MCF 10A (cell line): ENCODE measurements around the gene TUBA8. TPM values are rescaled to one million over a fixed set of nuclear protein-coding genes. Genes with fewer than 3 reads are reported as not detected.
"Not testable (repeated sequence)": the region's sequence is repeated elsewhere in the genome, so short reads cannot be mapped to it uniquely, and the experiment has no call there.

Experiments
- Bru-seq: library from RNA; stranded (reverse); fragments of 400-500 nt; gene quantifications from one replicate; lab custom pipeline; 2021; lab: Mats Ljungman, UMichigan
- BruChase-seq, 2 experiments: library from RNA; stranded (reverse); fragments of 400-500 nt; gene quantifications; one replicate each; lab custom pipeline; 2021; lab: Mats Ljungman, UMichigan
- BruUV-seq: library from RNA; stranded (reverse); fragments of 400-500 nt; replicated peaks from 2 replicates; lab custom pipeline; 2021; lab: Mats Ljungman, UMichigan
- CTCF ChIA-PET: fragments of 300-600 bp; sonication (Branson Sonifier 250); formaldehyde crosslinking; extraction: SDS; loops from one replicate; lab custom pipeline; 2021; ENCODE audit warnings: antibody characterized with exemption, inconsistent platforms; lab: Yijun Ruan, JAX
- POLR2A ChIA-PET: fragments of 300-600, 350-650 bp; sonication (Branson Sonifier 250); formaldehyde crosslinking; extraction: SDS; loops from one replicate; lab custom pipeline; 2020; ENCODE audit warnings: antibody characterized with exemption, inconsistent platforms; lab: Yijun Ruan, JAX
- DNase-seq: peaks from one replicate; pipeline ENCODE4 v3.0.0-alpha.2; 2018; ENCODE audit not compliant: unreplicated experiment
- H3K27ac Mint-ChIP-seq: one replicate; pipeline ENCODE4 v1.8.0; 2022; ENCODE audit warnings: mild to moderate bottlenecking, low read depth, mixed read lengths; ENCODE audit not compliant: unreplicated experiment
- H3K27me3 Mint-ChIP-seq: one replicate; pipeline ENCODE4 v1.8.0; 2022; ENCODE audit warnings: mixed read lengths; ENCODE audit not compliant: insufficient read depth, unreplicated experiment
- H3K36me3 Mint-ChIP-seq: one replicate; pipeline ENCODE4 v1.8.0; 2022; ENCODE audit warnings: mild to moderate bottlenecking, moderate library complexity, mixed read lengths; ENCODE audit not compliant: insufficient read depth, unreplicated experiment
- H3K4me1 Mint-ChIP-seq: one replicate; pipeline ENCODE4 v1.8.0; 2022; ENCODE audit warnings: mixed read lengths; ENCODE audit not compliant: insufficient read depth, unreplicated experiment
- H3K4me3 Mint-ChIP-seq: one replicate; pipeline ENCODE4 v1.8.0; 2022; ENCODE audit warnings: mild to moderate bottlenecking, moderate library complexity, mixed read lengths; ENCODE audit not compliant: unreplicated experiment
- H3K9me3 Mint-ChIP-seq: one replicate; pipeline ENCODE4 v1.8.0; 2022; ENCODE audit warnings: mixed read lengths; ENCODE audit not compliant: unreplicated experiment
- CTCF ChIP-seq: fragments of 200-600 bp; IDR thresholded peaks from one replicate; pipeline ENCODE4 v1.8.0; 2022; ENCODE audit warnings: antibody characterized with exemption, mild to moderate bottlenecking; ENCODE audit not compliant: unreplicated experiment
- intact Hi-C: fragments of 100-400 bp; cut with micrococcal nuclease; formaldehyde crosslinking; loops from 2 replicates; pipeline ENCODE4 v1.14.1; 2022
- long read RNA-seq: library from polyadenylated mRNA; stranded (forward); transcript quantifications from one replicate; pipeline ENCODE4 v2.0.0, GENCODE V29; 2022
- total RNA-seq: library from RNA; stranded (reverse); gene quantifications from 2 replicates; pipeline ENCODE4 v1.2.3, GENCODE V29; 2022

The TUBA8 gene
- 0.66 TPM in 1 of 2 replicates, not detected in the other for total RNA-seq
- Bru-seq, nascent RNA = percentile 36 among the genes with signal in this experiment
- BruChase-seq, experiment 1, labeled RNA remaining after a 6-hour chase = percentile 43 among the genes with signal in this experiment
- percentile 45 among the genes with signal in this experiment for BruChase-seq, experiment 2, labeled RNA remaining after a 2-hour chase
- long read RNA-seq, partial matches to known transcripts = 1 of 2 reads
- long read RNA-seq, other reads (novel, unspliced or antisense) = 0 of 2 reads

GRCh38 chr22:18110194-18110953 lies at the start of gene TUBA8:
Gene TUBA8 (plus strand): TSS chr22:18110809. CDS start chr22:18110866, 57 bp downstream.
- peak; percentile 33 for DNase-seq
- BruUV-seq = no TSS peak
- intact Hi-C loops = no loop called here
- H3K4me3 Mint-ChIP-seq = peak within 1 kb of the TSS; percentile 56
- no peak for TF ChIP-seq CTCF
- no peaks in the 10 kb centered on the region for H3K27me3 Mint-ChIP-seq
- H3K36me3 Mint-ChIP-seq = peaks cover 12% of the 10 kb centered on the region
- H3K4me1 Mint-ChIP-seq = peaks cover 8% of the 10 kb centered on the region
- CTCF ChIA-PET = interaction anchor here (0.6 to 1.4 kb wide), 2 partner anchors 18 to 280 kb away, joined by 3 read pairs; no protein-coding TSS in a partner anchor
- no peaks in the 10 kb centered on the region for H3K9me3 Mint-ChIP-seq
- no peak within 1 kb of the TSS for H3K27ac Mint-ChIP-seq
- POLR2A ChIA-PET = no interaction called here

GRCh38 chr22:18062421-18062820 lies 48.2 kb upstream of the TUBA8 start:
- no TSS peak for BruUV-seq
- no peak for DNase-seq
- TF ChIP-seq CTCF = no peak
- Mint-ChIP-seq H3K4me3 (no peak overlapping the region), H3K4me1 (peaks cover 27% of the 10 kb centered on the region), H3K27ac (no peak overlapping the region), H3K36me3 (no peaks in the 10 kb centered on the region), H3K9me3 (no peaks in the 10 kb centered on the region), H3K27me3 (no peaks in the 10 kb centered on the region)
- CTCF ChIA-PET = interaction anchor here (0.6 to 6.4 kb wide), 6 partner anchors 10 to 240 kb away, joined by 3 to 67 read pairs (median 5); partner anchors contain the start of genes MICAL3 and PEX26
- POLR2A ChIA-PET = interaction anchor here (0.6 to 1.5 kb wide), 3 partner anchors 14 to 232 kb away, joined by 3 to 6 read pairs (median 3); no protein-coding TSS in a partner anchor
- intact Hi-C loops = no loop called here

- peaks cover 27% of the 10 kb centered on the region for H3K4me1 Mint-ChIP-seq
- BruUV-seq = no TSS peak
- ChIA-PET CTCF (interaction anchor here (0.6 to 6.4 kb wide), 8 partner anchors 10 to 312 kb away, joined by 3 to 67 read pairs (median 4); partner anchors contain the start of genes MICAL3 and PEX26), POLR2A (interaction anchor here (0.6 to 1.5 kb wide), 3 partner anchors 13 to 219 kb away, joined by 3 to 6 read pairs (median 4); partner anchors contain the start of gene PEX26)
- TF ChIP-seq CTCF = no peak
- no peaks in the 10 kb centered on the region for H3K27me3 Mint-ChIP-seq
- intact Hi-C loops = no loop called here
- no peaks in the 10 kb centered on the region for H3K36me3 Mint-ChIP-seq
- H3K9me3 Mint-ChIP-seq = no peaks in the 10 kb centered on the region
- H3K4me3 Mint-ChIP-seq = no peak overlapping the region
- no peak for DNase-seq
- no peak overlapping the region for H3K27ac Mint-ChIP-seq
Measured at GRCh38 chr22:18063306-18063705, 47.3 kb upstream of the TUBA8 start.

GRCh38 chr22:18063715-18064114 lies 46.9 kb upstream of the TUBA8 start:
- H3K36me3 Mint-ChIP-seq, BruUV-seq, H3K27me3 Mint-ChIP-seq, H3K4me3 Mint-ChIP-seq, DNase-seq, H3K27ac Mint-ChIP-seq, intact Hi-C loops, H3K9me3 Mint-ChIP-seq: not testable (repeated sequence)
- ChIA-PET POLR2A (interaction anchor here (0.6 to 1.5 kb wide), 4 partner anchors 12 to 219 kb away, joined by 3 to 6 read pairs (median 4); partner anchors contain the start of gene PEX26), CTCF (interaction anchor here (0.6 to 6.4 kb wide), 7 partner anchors 9 to 312 kb away, joined by 3 to 67 read pairs (median 4); partner anchors contain the start of gene PEX26)
- peaks cover 27% of the 10 kb centered on the region for H3K4me1 Mint-ChIP-seq
